ENCODE results near the gene PRAMEF5.
"Not testable (repeated sequence)": the region's sequence is repeated elsewhere in the genome, so short reads cannot be mapped to it uniquely, and the experiment has no call there.

Gene PRAMEF5

GRCh38 chr1:13253898-13254297 is at the start of gene PRAMEF5:
PRAMEF5 (plus strand) TSS chr1:13254198; CDS start chr1:13259269, 5,071 bp downstream.
- not testable (repeated sequence) for DNase-seq (ENCODE audit: low read depth); H3K4me3 ChIP-seq (ENCODE audit: low read depth, low read length)

DNA sequence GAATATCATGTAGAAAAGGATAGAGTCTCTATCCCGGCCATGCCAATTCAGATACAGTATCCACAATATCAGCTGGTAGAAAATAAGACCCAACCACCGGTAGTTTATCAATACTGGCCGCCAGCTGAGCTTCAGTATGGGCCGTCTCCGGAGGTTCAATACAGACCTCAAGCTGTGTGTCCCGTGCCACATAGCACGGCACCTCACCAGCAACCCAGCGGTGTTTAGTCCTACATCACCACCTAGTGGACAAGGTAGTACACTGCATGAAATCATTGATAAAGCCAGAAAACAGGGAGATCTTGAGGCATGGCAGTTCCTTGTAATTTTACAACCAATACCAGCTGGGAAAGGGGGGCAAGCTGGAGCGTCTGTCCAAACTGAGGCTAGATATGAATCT is 45.3 kb upstream of the PRAMEF5 start:
- not testable (repeated sequence) for DNase-seq (ENCODE audit: low read depth); H3K4me3 ChIP-seq (ENCODE audit: low read depth, low read length)

- not testable (repeated sequence) for H3K4me3 ChIP-seq (ENCODE audit: low read depth, low read length); DNase-seq (ENCODE audit: low read depth)
These were observed 37.4 kb upstream of the PRAMEF5 start for GRCh38 chr1:13216619-13217018.

DNA sequence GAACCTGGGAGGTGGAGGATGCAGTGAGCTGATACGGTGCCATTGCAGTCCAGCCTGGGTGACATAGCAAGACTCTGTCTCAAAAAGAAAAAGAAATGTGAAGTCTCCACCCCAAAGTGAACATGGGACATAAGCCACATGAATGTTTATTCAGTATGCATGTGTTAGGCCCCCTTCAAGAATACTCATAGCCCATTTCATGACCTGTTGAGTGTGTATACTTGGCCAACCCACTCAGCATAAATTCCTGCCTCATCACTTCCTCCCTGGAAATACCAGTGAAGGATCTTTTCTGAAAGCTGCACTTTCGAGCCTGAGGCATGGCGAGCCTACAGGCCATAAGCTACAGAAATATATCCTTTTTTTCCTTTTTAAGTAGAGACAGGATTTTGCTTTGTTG is 34.8 kb upstream of the PRAMEF5 start:
- not testable (repeated sequence) for DNase-seq (ENCODE audit: low read depth)

DNA sequence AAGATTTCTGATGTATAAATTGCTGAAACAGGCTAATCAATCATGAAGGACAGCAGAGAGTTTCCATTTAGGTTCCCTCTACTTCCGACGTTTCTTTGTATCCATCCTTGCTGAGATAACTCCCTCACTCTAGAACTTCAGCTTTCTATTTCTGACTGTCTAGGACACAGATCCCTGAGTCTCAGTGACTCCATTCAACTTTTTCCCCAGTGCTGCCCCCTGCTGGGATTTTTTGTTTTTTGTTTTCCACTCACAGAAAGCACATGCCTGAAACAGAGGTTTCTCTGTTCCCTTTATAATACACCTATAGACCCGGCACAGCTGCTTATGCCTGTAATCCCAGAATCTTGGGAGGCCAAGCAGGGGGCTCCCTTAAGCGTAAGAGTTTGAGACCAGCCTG is 31.2 kb upstream of the PRAMEF5 start:
- DNase-seq (ENCODE audit: low read depth); H3K4me3 ChIP-seq (ENCODE audit: low read depth, low read length): not testable (repeated sequence)

More for the DNA sequence above, 34.8 kb upstream of the PRAMEF5 start:
- not testable (repeated sequence) for H3K4me3 ChIP-seq (ENCODE audit: low read depth, low read length)

- no peak for DNase-seq (ENCODE audit: low read depth)
- TF ChIP-seq POLR2A (IDR thresholded peaks at IDR 0.05; ENCODE audit: extremely low read depth, insufficient read length) (no peak), CTCF (IDR thresholded peaks at IDR 0.05; ENCODE audit: low read depth, low read length) (no peak), MYC (IDR thresholded peaks at IDR 0.05; ENCODE audit: low read depth, low read length) (no peak)
- TF ChIP-seq, protein P1, sequence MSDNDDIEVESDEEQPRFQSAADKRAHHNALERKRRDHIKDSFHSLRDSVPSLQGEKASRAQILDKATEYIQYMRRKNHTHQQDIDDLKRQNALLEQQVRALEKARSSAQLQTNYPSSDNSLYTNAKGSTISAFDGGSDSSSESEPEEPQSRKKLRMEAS (IDR thresholded peaks at IDR 0.05; ENCODE audit: low read depth, low read length) = no peak
- no peak overlapping the region for H3K4me3 ChIP-seq (ENCODE audit: low read depth, low read length)
These were observed 29.4 kb upstream of the PRAMEF5 start for GRCh38 chr1:13224480-13225060.

- not testable (repeated sequence) for DNase-seq (ENCODE audit: low read depth); H3K4me3 ChIP-seq (ENCODE audit: low read depth, low read length)
These were observed 28.3 kb upstream of the PRAMEF5 start, which contains the start of gene PRAMEF18 for GRCh38 chr1:13225675-13226204. PRAMEF18 (minus strand) TSS chr1:13226154; CDS start chr1:13226106, 48 bp downstream.

DNA sequence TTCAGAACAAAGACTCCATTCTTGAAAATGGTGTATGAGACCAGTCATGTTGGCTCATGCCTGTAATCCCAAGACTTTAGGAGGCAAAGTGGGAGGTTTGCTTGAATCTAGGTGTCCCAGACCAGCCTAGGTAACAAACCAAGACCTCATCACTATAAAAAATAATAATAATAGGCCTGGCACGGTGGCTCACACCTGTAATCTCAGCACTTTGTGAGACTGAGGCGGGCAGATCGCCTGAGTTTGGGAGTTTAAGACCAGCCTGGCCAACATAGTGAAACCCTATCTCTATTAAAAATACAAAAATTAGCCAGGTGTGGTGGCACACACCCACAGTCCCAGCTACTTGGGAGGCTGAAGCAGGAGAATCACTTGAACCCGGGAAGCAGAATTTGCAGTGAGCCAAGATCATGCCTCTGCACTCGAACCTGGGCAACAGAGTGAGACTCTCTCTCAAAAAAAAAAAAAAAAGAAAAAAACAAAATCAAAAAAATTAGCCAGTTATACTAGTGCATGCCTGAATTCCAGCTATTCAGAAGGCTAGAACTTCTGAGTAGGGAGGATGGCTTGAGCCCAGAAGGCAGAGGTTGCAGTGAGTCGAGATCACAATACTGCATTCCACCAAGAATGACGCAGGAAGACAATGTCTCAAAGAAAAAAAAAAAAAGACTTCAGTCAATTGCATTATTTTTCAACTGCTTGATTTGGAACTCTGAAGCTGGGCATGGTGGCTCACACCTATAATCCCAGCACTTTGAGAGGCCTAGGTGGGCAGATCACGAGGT is 26.5 kb upstream of the PRAMEF5 start:
- not testable (repeated sequence) for H3K4me3 ChIP-seq (ENCODE audit: low read depth, low read length); DNase-seq (ENCODE audit: low read depth)

GRCh38 chr1:13228343-13228781 is 25.6 kb upstream of the PRAMEF5 start:
- DNase-seq (ENCODE audit: low read depth) = peak; percentile 53
- H3K4me3 ChIP-seq (ENCODE audit: low read depth, low read length) = no peak overlapping the region
- TF ChIP-seq CTCF (IDR thresholded peaks at IDR 0.05; ENCODE audit: low read depth, low read length) = peak; percentile 93
- TF ChIP-seq, protein P1 (IDR thresholded peaks at IDR 0.05; ENCODE audit: low read depth, low read length) = no peak

GRCh38 chr1:13230096-13230495 is 23.9 kb upstream of the PRAMEF5 start:
- not testable (repeated sequence) for H3K4me3 ChIP-seq (ENCODE audit: low read depth, low read length); DNase-seq (ENCODE audit: low read depth)

DNA sequence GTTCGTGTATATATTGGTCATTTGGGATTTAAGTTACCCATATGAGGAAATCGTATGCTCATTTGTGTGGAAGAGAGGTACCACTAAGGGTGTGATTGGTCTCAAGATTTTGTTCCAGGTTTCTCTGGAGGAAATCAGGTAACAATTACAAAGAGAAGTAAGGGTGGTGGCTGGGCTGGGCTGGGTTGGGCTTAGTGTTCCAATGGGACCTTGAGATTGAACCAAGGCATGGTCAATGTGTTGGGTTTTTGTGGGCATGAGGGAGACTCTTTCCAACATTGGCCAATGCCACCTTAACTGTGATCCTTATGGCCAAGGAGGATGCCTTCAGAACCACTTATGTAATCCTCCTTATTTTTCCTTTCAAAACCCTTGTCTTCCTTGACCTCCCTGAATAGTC is 23.4 kb upstream of the PRAMEF5 start:
- not testable (repeated sequence) for DNase-seq (ENCODE audit: low read depth); H3K4me3 ChIP-seq (ENCODE audit: low read depth, low read length)

DNA sequence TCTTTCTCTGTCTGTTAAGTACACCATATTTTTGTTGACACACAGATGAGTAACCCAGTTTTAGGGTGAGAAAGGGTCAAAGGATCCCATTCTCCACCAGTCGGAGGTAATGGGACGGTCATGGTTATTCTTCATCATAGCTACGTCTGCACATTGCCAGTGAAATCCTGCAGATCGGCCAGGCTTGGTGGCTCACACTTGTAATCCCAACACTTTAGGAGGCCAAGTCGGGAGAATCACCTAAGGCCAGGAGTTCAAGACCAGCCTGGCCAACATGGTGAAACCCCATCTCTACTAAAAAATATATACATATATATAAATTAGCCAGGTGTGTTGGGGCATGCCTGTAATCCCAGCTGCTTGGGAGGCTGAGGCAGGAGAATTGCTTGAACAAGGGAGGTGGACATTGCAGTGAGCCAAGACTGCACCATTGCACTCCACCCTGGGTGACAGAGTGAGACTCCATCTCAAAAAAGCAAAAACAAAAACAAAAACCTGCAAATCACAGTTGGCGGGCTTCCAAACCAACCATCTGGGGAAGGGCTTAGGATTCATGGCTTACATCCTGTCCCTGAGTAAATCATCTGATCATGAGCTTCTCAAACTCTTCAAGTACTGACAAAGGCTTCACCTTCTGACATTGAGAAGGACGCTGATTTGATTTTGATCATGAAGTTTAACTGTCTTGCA is 22.8 kb upstream of the PRAMEF5 start:
- DNase-seq (ENCODE audit: low read depth); H3K4me3 ChIP-seq (ENCODE audit: low read depth, low read length): not testable (repeated sequence)

DNA sequence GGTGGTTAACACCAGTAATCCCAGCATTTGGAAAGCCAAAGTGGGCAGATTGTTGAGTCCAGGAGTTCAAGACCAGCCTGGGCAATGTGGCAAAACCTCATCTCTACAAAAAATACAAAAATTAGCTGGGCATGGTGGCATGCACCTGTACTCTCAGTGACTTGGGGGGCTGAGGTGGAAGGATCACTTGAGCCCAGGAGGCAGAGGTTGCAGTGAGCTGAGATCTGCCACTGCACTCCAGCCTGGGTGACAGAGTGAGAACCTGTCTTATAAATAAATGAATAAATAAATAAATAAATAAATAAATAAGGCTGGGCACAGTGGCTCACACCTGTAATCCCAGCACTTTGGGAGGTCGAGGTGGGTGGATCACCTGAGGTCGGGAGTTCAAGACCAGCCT is 21.9 kb upstream of the PRAMEF5 start:
- not testable (repeated sequence) for H3K4me3 ChIP-seq (ENCODE audit: low read depth, low read length)

DNA sequence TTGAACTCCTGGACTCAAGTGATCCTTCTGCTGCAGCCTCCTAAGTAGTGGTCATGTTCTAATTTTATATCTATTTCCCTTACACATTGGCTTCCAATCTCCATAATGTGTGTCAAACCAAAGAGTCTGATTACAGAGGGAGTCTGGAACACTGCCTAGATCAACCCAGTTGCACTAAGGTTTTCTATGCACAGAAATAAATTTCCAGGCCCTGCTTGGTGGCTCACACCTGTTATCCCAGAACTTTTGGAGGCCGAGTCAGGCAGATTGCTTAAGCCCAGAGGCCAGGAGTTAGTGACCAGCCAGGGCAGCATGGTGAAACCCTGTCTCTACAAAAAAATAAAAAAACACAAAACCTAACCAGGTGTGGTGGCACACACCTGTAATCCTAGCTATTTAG is 19.9 kb upstream of the PRAMEF5 start:
- H3K4me3 ChIP-seq (ENCODE audit: low read depth, low read length); DNase-seq (ENCODE audit: low read depth): not testable (repeated sequence)

More for the DNA sequence above, 21.9 kb upstream of the PRAMEF5 start:
- DNase-seq (ENCODE audit: low read depth) = not testable (repeated sequence)

GRCh38 chr1:13237572-13237971 is 16.4 kb upstream of the PRAMEF5 start:
- not testable (repeated sequence) for H3K4me3 ChIP-seq (ENCODE audit: low read depth, low read length); DNase-seq (ENCODE audit: low read depth)

All from NB4 (cell line).